A673 (cell line): ENCODE measurements around the gene FRMD4A. TPM values are rescaled to one million over a fixed set of nuclear protein-coding genes. Genes with fewer than 3 reads are reported as not detected.

Experiments
- BruUV-seq: library from RNA; stranded (reverse); fragments of 400-500 nt; replicated peaks from 2 replicates; lab custom pipeline; 2021; lab: Mats Ljungman, UMichigan
- CTCF ChIA-PET: fragments of 300-600 bp; sonication (Branson Sonifier 250); formaldehyde crosslinking; loops from one replicate; lab custom pipeline; 2022; ENCODE audit warnings: antibody characterized with exemption; lab: Charles Lee
- POLR2A ChIA-PET: fragments of 300-600 bp; sonication (Branson Sonifier 250); formaldehyde crosslinking; loops from one replicate; lab custom pipeline; 2022; ENCODE audit warnings: antibody characterized with exemption; ENCODE audit not compliant: low non-redundant PET; lab: Charles Lee
- DNase-seq: peaks from one replicate; pipeline ENCODE4 v3.0.0-alpha.2; 2015; ENCODE audit warnings: low spot score
- H3K27ac ChIP-seq: fragments of 200-600 bp; sonication (generic); 2 replicates; pipeline ENCODE4 v1.5.1; 2016; ENCODE audit warnings: mixed run types, low read depth, mild to moderate bottlenecking, mixed read lengths, antibody characterized with exemption, low read length; ENCODE audit not compliant: poor library complexity, severe bottlenecking
- H3K27me3 ChIP-seq: fragments of 200-600 bp; sonication (generic); replicated peaks from 2 replicates; pipeline ENCODE4 v1.6.1; 2017; ENCODE audit warnings: mixed run types, low read depth, mild to moderate bottlenecking, mixed read lengths, antibody characterized with exemption, low read length; ENCODE audit not compliant: insufficient read depth, poor library complexity
- H3K36me3 ChIP-seq: fragments of 200-600 bp; sonication (generic); 2 replicates; pipeline ENCODE4 v1.6.1; 2016; ENCODE audit warnings: mixed run types, mild to moderate bottlenecking, mixed read lengths, antibody characterized with exemption, low read length; ENCODE audit not compliant: insufficient read depth, poor library complexity, severe bottlenecking
- H3K4me1 ChIP-seq: fragments of 200-600 bp; sonication (generic); 2 replicates; pipeline ENCODE4 v1.6.1; 2017; ENCODE audit warnings: mixed run types, mild to moderate bottlenecking, mixed read lengths, antibody characterized with exemption, low read length; ENCODE audit not compliant: insufficient read depth, poor library complexity, severe bottlenecking
- H3K4me3 ChIP-seq: fragments of 200-600 bp; sonication (generic); 2 replicates; pipeline ENCODE4 v1.5.1; 2016; ENCODE audit warnings: low read depth, mixed run types, mild to moderate bottlenecking, mixed read lengths, low read length; ENCODE audit not compliant: poor library complexity, severe bottlenecking
- H3K9me3 ChIP-seq: fragments of 200-600 bp; sonication (generic); 2 replicates; pipeline ENCODE4 v1.6.1; 2016; ENCODE audit warnings: mixed run types, low read depth, mild to moderate bottlenecking, mixed read lengths, antibody characterized with exemption, low read length; ENCODE audit not compliant: poor library complexity, severe bottlenecking
- EZH2 ChIP-seq: fragments of 200-600 bp; sonication (generic); IDR thresholded peaks from 2 replicates; pipeline ENCODE4 v1.6.1; 2017; ENCODE audit warnings: borderline replicate concordance, low read depth, mild to moderate bottlenecking, mixed read lengths, antibody characterized with exemption, low read length; ENCODE audit not compliant: poor library complexity, severe bottlenecking
- intact Hi-C: fragments of 100-400 bp; cut with micrococcal nuclease; formaldehyde crosslinking; loops from one replicate; pipeline ENCODE4 v1.10.0; 2022; ENCODE audit not compliant: unreplicated experiment
- total RNA-seq: library from RNA; stranded (reverse); gene quantifications from 2 replicates; pipeline ENCODE4 v1.2.3, GENCODE V29; 2021
- TF ChIP-seq, protein P1 (sequence below): fragments of 300-800, 200-600 bp; sonication (generic); conservative IDR thresholded peaks from 2 replicates; pipeline ENCODE4 v1.5.1; 2017; ENCODE audit warnings: low read depth, mild to moderate bottlenecking, antibody characterized with exemption, low read length, moderate library complexity, mixed read lengths

Gene FRMD4A
- total RNA-seq, 1 experiment from 2014 or later: 26.3 TPM

DNA sequence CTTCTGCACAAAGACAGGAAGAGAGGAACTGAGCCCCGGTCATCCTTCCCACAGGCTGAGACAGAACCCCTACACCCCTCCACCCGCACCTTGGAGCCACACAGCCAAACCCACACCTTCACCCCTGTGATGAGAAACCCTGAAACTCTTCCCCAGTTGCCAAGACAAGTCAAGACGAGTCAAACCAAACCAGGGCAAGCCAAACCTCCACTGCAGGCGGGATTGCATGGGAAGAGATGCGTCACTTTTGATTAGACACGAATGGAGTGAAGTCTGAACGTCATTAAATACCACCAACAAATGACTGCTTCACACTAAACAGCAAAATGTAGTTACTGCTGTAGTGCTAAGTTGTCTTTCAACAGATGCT, 670.2 kb downstream of the FRMD4A start:
- peaks cover 4% of the 10 kb centered on the region for H3K4me1 ChIP-seq
- no peaks in the 10 kb centered on the region for H3K27me3 ChIP-seq
- ChIA-PET CTCF (no interaction called here), POLR2A (no interaction called here)
- H3K36me3 ChIP-seq: peaks cover 10% of the 10 kb centered on the region
- H3K9me3 ChIP-seq: no peaks in the 10 kb centered on the region
- TF ChIP-seq, protein P1, sequence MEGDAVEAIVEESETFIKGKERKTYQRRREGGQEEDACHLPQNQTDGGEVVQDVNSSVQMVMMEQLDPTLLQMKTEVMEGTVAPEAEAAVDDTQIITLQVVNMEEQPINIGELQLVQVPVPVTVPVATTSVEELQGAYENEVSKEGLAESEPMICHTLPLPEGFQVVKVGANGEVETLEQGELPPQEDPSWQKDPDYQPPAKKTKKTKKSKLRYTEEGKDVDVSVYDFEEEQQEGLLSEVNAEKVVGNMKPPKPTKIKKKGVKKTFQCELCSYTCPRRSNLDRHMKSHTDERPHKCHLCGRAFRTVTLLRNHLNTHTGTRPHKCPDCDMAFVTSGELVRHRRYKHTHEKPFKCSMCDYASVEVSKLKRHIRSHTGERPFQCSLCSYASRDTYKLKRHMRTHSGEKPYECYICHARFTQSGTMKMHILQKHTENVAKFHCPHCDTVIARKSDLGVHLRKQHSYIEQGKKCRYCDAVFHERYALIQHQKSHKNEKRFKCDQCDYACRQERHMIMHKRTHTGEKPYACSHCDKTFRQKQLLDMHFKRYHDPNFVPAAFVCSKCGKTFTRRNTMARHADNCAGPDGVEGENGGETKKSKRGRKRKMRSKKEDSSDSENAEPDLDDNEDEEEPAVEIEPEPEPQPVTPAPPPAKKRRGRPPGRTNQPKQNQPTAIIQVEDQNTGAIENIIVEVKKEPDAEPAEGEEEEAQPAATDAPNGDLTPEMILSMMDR: no peak
- TF ChIP-seq EZH2: no peak
- H3K4me3 ChIP-seq: no peak overlapping the region
- DNase-seq: no peak
- BruUV-seq: no TSS peak
- intact Hi-C loops: loop anchor here (1.0 kb wide), 1 partner anchor 118 kb away; no protein-coding TSS in a partner anchor
- no peak overlapping the region for H3K27ac ChIP-seq

DNA sequence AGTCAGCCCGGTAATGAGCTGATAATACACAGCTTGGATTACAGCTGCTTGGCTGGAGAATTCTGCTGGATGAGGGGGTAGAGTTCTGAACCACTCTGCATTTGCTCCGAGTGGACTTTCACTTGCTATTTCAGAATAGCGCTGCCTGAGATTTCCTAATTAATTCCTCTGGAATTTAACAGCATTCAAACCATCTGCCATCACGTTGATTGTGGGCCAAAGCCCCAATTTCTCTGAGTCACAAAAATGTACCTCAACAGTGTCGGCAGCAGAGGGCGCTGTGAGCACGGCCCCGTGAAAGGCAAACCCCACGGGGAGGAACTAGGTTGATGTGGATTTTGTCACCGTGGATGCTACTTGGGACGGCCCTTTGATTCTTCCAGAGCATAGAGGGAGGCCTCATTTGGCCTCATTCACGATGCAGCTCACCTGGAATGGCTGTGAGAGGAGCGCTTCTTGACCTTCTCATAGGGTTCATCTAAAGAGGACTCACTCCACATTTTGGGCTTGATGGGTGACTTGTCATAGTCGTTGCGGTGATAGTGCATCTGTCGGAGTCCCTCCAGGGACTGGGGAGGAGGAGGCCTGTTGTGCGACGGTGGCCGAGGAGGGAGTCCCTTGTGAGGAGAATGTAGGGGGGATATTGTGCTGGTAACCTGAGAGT, 670.7 kb downstream of the FRMD4A start:
- DNase-seq: peak; percentile 69

DNA sequence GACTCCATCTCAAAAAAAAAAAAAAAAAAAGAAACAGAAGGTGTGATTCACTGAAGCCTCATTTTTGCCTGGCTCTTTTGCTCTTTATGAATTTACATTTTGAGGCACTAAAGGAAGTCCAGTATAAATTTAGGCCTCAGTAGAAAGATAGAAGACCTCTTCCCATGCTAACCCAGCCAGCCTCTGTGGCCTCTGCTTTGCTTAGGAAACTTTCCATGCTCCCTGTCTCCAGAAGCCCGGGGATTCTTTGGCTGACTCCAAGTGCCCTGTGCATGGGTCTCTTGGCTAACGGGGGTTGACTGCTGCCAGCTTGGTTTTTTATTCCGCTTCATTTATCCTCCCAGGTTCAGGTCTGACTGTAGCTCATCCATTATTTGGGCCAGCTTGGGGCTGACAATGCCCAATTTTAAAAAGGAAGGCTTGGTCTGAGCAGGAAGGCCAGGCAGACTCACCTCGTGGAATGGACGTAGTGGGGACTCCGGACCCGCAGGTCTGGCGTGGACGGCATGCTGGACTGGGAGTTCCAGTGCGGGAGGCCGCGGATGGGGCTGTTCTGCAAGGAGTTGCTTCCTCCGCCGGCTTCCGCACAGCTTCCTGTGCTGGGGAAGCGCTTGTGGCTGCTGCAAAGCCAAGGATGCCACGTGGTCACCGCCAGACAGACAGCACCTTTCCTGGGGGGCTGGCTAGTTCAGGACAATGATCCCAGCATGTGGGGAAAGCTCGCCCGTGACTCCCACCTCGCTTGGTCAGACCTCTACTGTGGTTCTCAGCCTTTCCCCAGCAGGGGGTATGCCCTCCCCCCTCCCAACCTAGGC, 671.6 kb downstream of the FRMD4A start:
- intact Hi-C loops: no loop called here
- Histone ChIP-seq H3K9me3 (no peaks in the 10 kb centered on the region), H3K27me3 (no peaks in the 10 kb centered on the region), H3K4me3 (no peak overlapping the region), H3K4me1 (peaks cover 4% of the 10 kb centered on the region), H3K36me3 (peaks cover 6% of the 10 kb centered on the region), H3K27ac (no peak overlapping the region)
- no peak for DNase-seq
- CTCF ChIA-PET: interaction anchor here (0.6 to 0.9 kb wide), 3 partner anchors 119 to 276 kb away, joined by 3 to 5 read pairs (median 3); no protein-coding TSS in a partner anchor
- BruUV-seq: no TSS peak
- POLR2A ChIA-PET: interaction anchor here (0.8 kb wide), 2 partner anchors 42 to 64 kb away, joined by 12 to 36 read pairs; no protein-coding TSS in a partner anchor
- TF ChIP-seq, protein P1: no peak
- no peak for TF ChIP-seq EZH2

More for the DNA sequence above, 670.7 kb downstream of the FRMD4A start:
- CTCF ChIA-PET: interaction anchor here (0.6 to 0.9 kb wide), 4 partner anchors 118 to 695 kb away, joined by 3 to 5 read pairs (median 3); no protein-coding TSS in a partner anchor
- POLR2A ChIA-PET: interaction anchor here (0.8 kb wide), 2 partner anchors 41 to 63 kb away, joined by 12 to 36 read pairs; no protein-coding TSS in a partner anchor
- peaks cover 6% of the 10 kb centered on the region for H3K36me3 ChIP-seq
- intact Hi-C loops: loop anchor here (1.0 kb wide), 1 partner anchor 118 kb away; no protein-coding TSS in a partner anchor
- TF ChIP-seq EZH2: no peak
- TF ChIP-seq, protein P1: peak; percentile 96
- H3K27me3 ChIP-seq: no peaks in the 10 kb centered on the region
- no TSS peak for BruUV-seq
- H3K4me1 ChIP-seq: peaks cover 4% of the 10 kb centered on the region
- H3K27ac ChIP-seq: no peak overlapping the region
- H3K9me3 ChIP-seq: no peaks in the 10 kb centered on the region
- H3K4me3 ChIP-seq: no peak overlapping the region
